ENCODE results near the gene SIK3.
"Not testable (repeated sequence)": the region's sequence is repeated elsewhere in the genome, so short reads cannot be mapped to it uniquely, and the experiment has no call there.

SIK3 gene

DNA sequence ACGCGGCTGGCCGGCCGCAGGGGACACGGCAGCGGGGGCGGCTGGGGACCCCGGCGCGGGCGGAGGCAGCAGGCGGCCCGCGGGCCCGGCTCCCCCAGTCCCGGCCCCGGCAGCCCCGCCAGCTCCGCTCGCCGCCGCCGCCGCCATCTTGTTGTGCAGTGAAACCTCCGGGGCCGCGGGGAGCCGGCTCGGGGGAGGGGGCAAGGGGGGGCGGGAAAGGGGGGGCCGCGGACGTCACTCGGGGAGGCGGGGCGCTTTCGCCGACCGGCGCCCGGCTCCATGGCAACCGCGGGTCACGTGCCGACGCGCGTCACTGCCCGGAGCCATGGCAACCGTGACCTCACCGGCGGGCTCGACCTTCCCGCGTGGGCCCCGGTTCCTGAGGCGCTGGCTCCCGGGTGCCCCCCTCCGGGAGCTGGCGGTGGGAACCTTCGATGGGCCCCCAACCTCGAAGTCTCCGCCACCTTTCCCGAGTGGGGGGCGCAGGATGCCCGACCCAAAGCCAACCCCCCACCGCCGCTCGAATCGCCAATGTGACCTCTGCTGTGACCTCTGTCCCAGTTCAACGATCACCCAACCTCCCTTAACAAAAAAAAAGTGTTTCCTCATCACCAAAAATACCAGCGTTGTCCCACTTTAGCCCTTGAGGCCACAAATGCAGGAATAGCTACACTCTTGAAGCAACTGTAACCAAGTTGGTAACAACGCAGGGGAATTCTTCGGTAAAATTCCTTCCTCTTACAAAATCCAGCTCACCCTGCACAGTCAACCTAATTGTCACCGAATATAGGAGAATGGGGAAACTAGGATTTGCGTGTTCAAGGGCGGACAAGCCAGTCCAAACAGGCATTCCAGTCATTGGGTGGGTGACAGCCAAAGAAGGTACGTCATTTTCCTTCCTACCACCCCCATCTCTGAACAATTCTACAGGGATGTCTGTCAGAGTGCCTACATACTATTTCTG lies at the start of gene SIK3:
Gene SIK3 (minus strand): TSS at position 160 of the 964 bp plus-strand sequence. CDS start 13 bp downstream, at position 147.
- DNase-seq = peak; percentile 90 to 92

DNA sequence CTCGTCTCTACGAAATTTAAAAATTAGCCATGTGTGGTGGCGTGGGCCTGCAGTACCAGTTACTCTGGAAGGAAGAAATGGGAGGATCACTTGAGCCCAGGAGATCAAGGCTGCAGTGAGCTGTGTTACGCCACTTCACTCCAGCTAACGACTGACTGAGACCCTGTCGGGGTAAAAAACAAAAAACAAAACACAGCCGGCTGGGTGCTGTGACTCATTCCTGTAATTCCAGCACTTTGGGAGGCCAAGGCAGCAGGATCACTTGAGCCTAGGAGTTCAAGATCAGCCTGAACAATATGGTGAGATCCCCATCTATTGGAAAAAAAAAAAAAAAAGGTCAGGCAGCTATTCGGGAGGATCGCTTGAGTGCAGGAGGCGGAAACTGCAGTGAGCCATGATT lies 48.3 kb upstream of the SIK3 start:
- no peak for DNase-seq

DNA sequence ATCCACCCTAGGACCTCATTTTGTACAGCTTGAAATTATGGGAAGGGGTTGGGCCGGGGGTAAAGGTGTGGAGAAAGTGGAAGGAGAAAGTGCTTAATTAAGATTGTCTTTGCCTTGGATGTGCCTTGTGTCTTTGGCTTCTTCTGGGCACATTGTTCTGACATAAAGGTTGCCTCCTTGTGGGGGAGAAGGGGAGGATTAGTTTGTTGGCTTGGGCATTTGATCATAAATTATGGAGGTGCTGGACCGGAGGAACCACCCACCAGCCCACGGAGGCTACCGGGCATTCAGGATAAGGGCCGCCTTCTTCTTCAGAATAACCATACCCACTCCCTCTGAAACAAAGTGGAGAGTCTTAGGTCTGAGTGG lies 47.1 kb upstream of the SIK3 start:
- no peak for DNase-seq

DNA sequence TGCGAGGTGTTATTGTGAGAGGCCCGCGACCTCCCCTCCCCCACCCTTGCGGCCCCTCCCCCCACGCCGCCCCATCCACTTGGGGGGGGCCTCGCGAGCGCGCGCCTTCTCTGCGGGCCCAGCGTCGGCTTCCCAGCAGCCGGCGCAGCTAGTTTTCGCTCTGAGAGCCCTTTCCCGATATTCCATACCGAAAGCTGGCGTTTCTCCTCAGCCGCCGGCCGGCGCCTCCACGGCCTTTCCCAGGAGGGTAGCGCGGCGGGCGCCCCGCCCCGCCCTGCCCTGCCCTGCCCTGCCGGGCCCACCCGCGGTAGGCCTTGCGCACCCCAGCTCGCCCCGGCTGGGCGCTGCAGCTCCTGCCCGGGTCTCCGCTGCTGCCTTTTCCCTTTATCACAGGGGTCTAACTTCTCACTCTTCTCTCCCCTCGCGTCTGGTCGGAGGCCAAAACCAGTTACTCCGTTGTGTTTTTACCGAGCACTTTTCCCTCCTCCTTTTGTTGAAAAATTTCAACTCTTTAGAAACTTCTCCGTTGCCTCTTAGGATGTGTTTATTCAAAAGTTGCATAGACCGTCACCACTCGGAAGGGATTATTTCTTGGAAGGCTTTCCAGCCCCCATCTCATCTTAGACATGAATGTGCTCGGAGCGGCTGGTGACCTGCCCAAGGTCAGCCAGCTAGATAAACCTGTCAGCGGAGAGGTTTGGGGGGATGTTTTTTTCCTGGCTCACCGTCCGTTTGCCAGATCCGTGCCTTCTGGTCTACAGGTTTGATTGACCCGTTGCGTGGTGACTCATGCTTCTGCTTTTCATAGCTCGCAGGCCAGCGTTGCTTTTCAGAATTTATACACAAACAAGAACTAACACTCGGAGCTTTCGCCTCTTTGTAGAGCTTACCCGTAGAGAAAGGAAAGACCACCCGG lies 46.5 kb upstream of the SIK3 start:
- no peak for DNase-seq

DNA sequence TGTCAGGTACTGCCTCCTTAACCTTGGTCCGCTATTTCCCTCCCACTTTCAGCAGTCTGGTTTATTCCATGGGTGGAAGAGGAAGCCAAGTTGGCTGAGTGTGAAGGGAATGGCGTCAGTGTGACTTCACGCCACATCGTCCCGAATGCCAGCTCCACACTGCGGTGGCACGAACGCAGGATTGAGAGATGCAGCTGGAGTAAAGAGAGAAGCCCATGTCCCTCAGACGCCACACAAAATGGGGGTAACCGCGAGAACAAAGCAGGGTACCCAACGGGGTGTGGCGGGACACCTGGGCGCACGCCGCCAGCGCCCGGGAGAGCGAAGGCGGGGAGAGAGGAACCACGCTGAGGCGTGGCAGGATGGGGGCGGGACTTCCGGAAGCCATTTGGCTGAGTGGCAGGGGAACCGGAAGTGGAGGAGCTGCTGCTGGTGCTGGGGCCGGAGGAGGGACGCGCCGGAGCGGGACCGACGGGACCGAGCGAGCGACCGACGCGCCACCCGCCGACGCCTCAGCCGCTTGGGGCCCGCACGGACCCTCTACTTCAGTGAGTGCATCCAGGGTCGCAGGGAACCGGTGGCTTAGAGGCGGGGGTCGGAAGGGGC lies 45.7 kb upstream of the SIK3 start, which contains the start of gene PAFAH1B2:
Gene PAFAH1B2 (plus strand): TSS at position 417 of the 606 bp plus-strand sequence. CDS start 8,161 bp downstream, outside the sequence.
- DNase-seq = peak; percentile 93

DNA sequence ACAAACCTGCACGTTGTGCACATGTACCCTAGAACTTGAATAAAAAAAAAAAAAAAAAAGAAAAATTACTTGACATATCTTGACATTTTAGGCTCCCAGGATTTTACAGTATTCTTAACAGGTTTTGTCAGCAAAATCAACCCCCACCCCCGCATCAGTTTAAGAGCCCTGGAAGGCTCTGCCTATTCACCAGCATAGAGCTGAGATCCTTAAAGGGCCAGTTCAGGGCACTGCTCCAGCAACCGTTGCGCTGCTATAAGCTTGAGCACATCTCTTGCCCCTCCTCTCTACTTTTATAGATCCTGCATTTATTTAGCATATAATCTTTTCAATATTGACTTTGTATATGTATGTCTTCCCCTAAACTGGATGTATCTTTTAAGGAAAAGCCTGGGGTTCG lies 45.2 kb upstream of the SIK3 start:
- peak; percentile 15 to 23 for DNase-seq

DNA sequence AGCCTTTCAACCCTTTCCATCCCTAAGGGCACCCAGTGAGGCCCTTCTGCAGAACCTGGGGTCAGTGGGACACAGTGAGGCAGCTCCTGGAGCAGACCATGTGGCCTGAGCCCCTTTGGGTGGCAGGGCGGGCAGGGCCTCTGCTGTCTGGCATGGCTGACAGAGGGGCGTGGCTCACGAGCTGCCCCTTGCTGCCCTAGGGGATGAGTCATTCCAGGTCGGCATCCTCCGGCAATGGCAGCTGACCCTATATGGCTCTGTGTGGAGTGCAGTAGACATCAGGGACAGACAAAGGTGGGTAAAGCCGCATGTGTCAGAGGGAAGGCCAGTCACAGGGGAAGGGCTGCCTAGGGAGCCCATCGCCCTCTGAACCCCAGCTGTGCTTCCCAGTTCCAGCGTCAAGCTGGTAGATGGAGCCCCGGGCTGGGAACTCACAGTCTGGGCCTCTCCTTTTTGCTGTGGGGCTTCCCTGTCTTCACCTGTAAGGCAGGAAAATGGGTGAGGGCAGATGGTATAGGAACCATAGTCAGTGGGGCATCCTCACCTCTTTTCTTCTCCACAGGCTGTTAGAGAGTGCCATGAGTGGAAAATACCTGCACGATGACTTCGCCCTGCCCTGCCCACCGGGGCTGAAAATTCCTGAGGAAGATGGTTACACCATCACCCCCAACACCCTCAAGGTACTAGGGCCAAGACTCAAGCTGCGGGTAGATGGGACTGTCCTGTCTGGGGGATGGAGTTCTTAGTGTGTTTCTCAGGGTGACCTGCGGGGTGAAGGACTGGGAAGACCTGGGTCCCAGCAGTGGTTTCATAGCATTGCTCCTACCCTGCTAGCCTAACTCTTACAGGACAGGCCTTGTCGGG lies 39.2 kb upstream of the SIK3 start:
- not testable (repeated sequence) for DNase-seq

DNA sequence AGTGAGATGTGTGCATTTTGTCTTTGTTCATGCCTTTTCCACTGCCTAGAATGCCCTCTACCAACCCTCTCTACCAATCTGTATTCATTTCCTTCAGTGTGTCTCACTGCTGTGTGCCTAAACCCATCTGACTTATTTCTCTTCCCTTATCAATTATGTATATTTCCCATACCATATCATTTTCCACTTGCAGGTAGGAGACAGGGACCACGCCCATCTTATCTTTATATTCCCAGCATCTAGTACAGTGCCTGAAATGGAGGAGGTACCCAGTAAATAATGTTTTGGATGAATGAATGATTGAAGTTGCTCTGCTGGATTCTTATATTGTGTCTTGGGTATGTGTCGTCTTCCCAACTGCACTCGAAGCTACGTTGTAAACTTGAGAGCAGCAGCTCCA lies 36.8 kb upstream of the SIK3 start:
- DNase-seq = not testable (repeated sequence)

DNA sequence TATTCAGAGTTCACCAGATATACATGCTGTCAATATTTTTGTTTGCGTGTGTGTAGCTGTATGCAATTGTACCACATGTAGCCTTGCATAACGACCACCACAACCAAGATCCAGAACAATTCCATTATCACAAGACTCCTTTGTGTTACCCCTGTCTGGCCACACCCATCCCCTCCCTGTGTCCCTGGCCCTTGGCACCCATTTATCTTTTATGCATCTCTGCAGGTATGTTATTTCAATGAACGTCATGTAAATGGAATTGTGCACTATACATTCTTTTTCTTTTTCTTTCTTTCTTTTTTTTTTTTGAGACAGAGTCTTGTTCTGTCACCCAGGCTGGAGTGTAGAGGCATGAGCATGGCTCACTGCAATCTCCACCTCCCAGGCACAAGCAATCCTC lies 36.2 kb upstream of the SIK3 start:
- DNase-seq = no peak

DNA sequence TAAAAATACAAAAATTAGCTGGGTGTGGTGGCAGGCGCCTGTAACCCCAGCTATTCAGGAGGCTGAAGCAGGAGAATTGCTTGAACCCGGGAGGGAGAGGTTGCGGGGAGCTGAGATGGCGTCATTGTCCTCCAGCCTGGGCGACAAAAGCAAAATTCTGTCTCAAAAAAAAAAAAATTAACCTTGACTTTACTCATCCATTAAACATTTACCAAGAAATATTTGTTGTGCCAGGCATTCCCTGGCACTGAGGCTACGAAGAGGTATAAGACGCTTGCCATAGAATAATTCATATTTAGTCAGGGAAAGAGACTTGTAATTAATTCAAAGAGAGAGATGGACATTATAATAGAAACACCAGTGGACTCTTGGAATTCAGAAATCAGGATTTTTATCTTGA lies 32.7 kb upstream of the SIK3 start:
- DNase-seq = no peak

DNA sequence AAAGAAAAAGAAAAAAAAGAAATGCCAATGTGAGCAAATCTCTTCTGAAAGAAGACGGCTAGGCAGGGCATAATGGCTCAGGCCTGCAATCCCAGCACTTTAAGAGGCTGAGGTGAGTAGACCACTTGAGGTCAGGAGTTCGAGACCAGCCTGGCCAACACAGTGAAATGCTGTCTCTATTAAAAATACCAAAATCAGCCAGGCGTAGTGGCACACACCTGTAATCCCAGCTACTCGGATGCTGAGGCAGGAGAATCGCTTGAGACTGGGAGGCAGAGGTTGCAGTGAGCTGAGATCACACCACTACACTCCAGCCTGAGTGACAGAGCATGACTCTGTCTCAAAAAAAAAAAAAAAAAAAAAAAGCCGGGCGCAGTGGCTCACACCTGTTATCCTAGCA lies 32.2 kb upstream of the SIK3 start:
- DNase-seq = not testable (repeated sequence)

DNA sequence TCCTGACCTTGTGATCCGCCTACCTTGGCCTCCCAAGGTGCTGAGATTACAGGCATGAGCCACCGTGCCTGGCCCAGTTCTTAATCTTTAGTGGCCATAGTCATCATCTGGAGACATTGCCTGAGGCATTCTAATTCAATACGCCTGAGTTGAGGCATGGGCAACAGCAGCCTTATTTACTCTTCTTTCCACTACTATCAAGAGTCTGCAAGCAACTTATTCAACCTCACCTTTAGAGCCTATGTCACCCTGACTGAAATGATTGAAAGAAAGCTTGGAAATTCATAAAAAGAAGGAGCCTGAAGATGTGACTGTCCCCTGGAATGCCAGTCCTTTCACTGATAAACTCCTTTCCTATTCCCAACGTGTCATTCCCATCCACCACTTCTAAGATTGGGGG lies 30.1 kb upstream of the SIK3 start:
- DNase-seq = no peak

DNA sequence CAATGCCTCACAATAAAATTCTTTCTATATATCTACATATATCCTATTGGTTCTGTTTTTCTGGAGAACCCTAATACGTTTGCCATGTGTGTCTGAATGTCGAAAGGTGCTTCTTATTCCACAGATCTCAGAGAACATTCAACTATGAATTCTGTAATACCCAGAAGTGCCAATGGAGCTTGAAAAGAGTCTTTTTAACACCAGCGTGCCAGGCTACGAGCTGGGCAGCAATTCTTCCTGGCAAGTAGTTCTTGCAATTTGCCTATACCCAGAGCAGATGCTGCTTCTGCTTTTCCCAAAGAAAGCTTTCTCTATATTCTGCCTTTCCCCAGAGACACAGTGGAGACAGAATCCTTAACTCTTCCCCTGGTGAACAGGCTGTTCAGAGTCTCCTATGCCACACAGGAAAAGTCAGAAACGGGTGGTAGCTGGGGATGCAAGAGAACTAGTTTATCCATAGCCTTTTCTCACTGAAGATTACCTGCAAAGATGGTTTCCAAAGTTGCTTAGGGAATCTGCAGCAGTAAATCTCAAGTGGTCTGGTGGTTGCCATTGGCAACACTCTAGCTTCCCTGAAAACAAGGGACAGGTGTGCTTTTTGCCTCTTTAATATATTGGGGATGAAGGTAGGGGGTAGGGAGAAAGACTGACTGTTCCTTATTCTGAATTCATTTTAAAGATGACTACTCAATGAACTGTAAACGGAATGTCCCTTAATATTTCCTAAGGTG lies 29.1 kb upstream of the SIK3 start:
- DNase-seq = no peak

DNA sequence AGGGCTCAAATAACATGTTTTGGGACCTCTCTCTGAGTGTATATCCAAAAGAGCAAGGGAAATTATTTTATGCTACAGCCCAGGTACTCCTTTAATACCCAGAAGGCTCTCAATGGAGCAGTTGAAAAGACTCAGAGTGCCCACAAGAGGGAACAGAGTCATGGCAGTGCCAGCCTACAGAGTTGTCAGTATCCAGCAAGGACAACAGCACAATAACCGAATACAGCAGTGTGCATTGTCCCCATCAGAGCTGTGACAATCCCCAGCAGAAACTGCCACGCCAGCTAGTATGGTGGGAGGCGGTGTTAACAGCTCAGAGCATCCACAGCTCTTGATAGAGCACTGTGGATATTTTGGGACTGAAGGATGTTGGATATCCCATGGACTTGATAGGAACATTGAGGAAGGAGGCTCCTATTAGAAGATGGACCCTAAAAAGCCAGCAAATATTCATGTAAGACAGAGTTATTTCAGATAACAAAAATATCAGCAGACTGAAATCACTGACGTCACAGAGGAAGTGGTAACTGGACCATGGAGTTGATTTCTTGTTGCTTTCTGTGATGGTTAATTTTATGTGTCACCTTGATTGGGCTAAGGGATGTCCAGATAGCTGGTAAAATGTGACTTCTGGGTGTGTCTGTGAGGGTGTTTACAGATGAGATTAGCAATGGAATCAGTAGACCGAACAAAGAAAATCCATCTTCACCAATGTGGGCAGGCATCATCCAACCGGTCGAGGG lies 28.2 kb upstream of the SIK3 start:
- DNase-seq = no peak

DNA sequence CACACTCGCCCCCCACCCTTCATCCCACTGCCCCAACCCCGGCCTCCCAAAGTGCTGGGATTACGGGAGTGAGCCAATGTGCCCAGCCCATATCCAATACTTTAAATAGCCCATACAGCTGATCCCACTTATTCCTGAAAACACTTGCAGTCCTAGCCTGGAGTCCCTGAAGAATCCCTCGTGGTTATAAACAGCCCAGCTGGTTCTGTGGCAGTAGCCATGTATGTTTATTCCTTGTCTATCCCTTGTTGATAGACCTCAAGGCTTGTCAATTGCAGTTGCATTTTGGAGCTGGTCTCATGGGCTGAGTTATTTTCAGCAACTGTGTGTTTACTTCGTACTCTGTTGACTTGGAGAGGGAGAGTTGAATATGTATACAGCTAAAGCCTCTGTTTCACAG lies 24.3 kb upstream of the SIK3 start:
- no peak for DNase-seq

DNA sequence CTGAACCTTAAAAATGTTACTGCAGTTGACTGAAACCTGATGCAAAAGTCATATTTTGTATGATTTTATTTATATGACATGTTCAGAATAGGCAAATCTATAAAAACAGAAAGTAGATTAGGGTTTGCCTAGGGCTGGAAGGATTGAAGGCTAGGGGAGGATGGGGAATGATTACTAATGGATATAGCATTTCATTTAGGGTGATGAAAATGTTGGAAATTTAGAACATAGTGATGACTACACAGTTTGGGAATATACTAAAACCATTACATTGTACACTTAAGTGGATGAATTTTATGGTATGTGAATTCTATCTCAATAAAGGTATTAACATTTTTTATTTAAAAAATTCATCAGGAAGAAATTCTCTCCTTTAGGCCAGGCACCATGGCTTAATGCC lies 22.9 kb upstream of the SIK3 start:
- DNase-seq = no peak

DNA sequence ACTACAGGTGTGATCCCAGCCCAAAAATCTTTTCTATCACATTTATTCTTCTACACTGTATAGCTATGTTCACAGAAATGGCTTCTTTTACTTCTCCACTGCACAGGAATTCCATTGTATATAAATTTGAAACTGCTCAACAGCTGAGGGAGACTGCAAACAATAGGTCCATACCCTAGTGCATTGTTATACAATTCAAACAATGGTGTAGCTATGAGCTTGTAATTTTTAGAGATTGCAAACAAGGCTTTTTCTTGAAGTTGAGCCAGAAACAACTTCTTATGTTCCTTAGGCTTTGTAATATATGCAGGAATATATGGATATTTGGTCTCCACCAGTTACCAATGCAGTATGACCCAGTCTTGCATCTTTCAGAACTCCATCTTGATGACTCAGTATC lies 19.5 kb upstream of the SIK3 start:
- no peak for DNase-seq

DNA sequence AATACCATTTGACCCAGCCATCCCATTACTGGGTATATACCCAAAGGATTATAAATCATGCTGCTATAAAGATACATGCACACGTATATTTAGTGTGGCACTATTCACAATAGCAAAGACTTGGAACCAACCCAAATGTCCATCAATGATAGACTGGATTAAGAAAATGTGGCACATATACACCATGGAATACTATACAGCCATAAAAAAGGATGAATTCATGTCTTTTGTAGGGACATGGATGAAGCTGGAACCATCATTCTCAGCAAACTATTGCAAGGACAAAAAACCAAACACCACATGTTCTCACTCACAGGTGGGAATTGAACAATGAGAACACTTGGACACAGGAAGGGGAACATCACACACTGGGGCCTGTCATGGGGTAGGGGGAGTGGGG lies 14.7 kb upstream of the SIK3 start:
- DNase-seq = not testable (repeated sequence)

DNA sequence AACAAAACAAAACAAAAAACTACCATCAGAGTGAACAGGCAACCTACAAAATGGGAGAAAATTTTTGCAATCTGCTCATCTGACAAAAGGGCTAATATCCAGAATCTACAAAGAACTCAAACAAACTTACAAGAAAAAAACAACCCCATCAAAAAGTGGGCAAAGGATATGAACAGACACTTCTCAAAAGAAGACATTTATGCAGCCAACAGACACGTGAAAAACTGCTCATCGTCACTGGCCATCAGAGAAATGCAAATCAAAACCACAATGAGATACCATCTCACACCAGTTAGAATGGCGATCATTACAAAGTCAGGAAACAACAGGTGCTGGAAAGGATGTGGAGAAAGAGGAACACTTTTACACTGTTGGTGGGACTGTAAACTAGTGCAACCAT lies 14.3 kb upstream of the SIK3 start:
- not testable (repeated sequence) for DNase-seq

DNA sequence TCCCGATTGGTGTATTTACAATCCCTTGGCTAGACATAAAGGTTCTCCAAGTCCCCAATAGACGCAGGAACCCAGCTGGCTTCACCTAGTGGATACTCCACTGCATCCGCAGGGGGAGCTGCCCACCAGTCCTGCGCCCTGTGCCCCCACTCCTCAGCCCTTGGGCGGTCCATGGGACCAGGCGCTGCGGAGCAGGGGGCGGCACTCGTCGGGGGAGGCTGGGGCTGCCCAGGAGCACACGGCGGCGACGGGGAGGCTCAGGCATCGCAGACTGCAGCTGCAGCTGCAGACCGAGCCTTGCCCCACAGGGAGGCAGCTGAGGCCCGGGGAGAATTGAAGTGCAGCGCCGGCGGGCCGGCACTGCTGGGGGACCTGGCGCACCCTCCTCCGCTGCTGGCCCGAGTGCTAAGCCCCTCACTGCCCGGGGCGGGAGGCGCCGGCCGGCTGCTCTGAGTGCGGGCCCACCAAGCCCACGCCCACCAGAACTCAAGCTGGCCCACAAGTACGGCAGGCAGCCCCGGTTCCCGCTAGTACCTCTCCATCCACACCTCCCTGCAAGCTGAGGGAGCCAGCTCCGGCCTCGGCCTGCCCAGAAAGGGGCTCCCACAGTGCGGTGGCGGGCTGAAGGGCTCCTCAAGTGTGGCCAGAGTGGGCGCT lies 12.2 kb upstream of the SIK3 start:
- DNase-seq = no peak
